ENCODE results near the gene AFF3. TPM values are rescaled to one million over a fixed set of nuclear protein-coding genes. Genes with fewer than 3 reads are reported as not detected.

AFF3 gene
- total and polyA plus RNA-seq, 3 donors from 2014 or later = 18.0 to 34.4 (median 27.1) TPM

- intact Hi-C loops (cut with DNase I; ENCODE audit: low total_unique reads) = no loop called here
- H3K9me3 ChIP-seq = no peaks in the 10 kb centered on the region
- no peak overlapping the region for H3K4me3 ChIP-seq
- no peak for DNase-seq
- no peaks in the 10 kb centered on the region for H3K36me3 ChIP-seq (ENCODE audit: low read depth, missing control alignments)
- TF ChIP-seq CTCF (IDR thresholded peaks at IDR 0.05) (no peak), POLR2A (IDR thresholded peaks at IDR 0.05) (no peak)
- H3K27me3 ChIP-seq = no peaks in the 10 kb centered on the region
- H3K27ac ChIP-seq = no peak overlapping the region
- no peaks in the 10 kb centered on the region for H3K4me1 ChIP-seq
- WGBS, 2 donors = 95 to 96% methylated on average over 22 of the region's 22 CpGs
Measured at GRCh38 chr2:100000915-100001707, 141.3 kb downstream of the AFF3 start.

- intact Hi-C loops (cut with DNase I; ENCODE audit: low total_unique reads) = no loop called here
- no peak for DNase-seq
- no peaks in the 10 kb centered on the region for H3K9me3 ChIP-seq
- no peak overlapping the region for H3K27ac ChIP-seq
- H3K27me3 ChIP-seq = no peaks in the 10 kb centered on the region
- 71 to 83% methylated on average over 12 of the region's 12 CpGs for WGBS, 2 donors
- no peaks in the 10 kb centered on the region for H3K4me1 ChIP-seq
- no peaks in the 10 kb centered on the region for H3K36me3 ChIP-seq (ENCODE audit: low read depth, missing control alignments)
- no peak overlapping the region for H3K4me3 ChIP-seq
- no peak for TF ChIP-seq POLR2A (IDR thresholded peaks at IDR 0.05)
- no peak for TF ChIP-seq CTCF (IDR thresholded peaks at IDR 0.05)
Measured at GRCh38 chr2:99998651-99999320, 143.6 kb downstream of the AFF3 start.

- no peak overlapping the region for H3K4me3 ChIP-seq
- H3K9me3 ChIP-seq = no peaks in the 10 kb centered on the region
- DNase-seq = no peak
- H3K4me1 ChIP-seq = no peaks in the 10 kb centered on the region
- H3K27ac ChIP-seq = no peak overlapping the region
- H3K36me3 ChIP-seq (ENCODE audit: low read depth, missing control alignments) = no peaks in the 10 kb centered on the region
- intact Hi-C loops (cut with DNase I; ENCODE audit: low total_unique reads) = no loop called here
- TF ChIP-seq POLR2A (IDR thresholded peaks at IDR 0.05) (no peak), CTCF (IDR thresholded peaks at IDR 0.05) (no peak)
- 81 to 91% methylated on average over 3 of the region's 3 CpGs for WGBS, 2 donors
- H3K27me3 ChIP-seq = no peaks in the 10 kb centered on the region
Measured at GRCh38 chr2:99989905-99990304, 152.5 kb downstream of the AFF3 start.

GRCh38 chr2:99988599-99988998 lies 153.8 kb downstream of the AFF3 start:
- intact Hi-C loops (cut with DNase I; ENCODE audit: low total_unique reads) = no loop called here
- H3K27me3 ChIP-seq = no peaks in the 10 kb centered on the region
- no peaks in the 10 kb centered on the region for H3K36me3 ChIP-seq (ENCODE audit: low read depth, missing control alignments)
- peaks cover 5% of the 10 kb centered on the region for H3K4me1 ChIP-seq
- no peak overlapping the region for H3K27ac ChIP-seq
- DNase-seq = no peak
- WGBS, 2 donors = 49 to 54% methylated on average over 3 of the region's 3 CpGs
- no peak overlapping the region for H3K4me3 ChIP-seq
- no peaks in the 10 kb centered on the region for H3K9me3 ChIP-seq
- no peak for TF ChIP-seq POLR2A (IDR thresholded peaks at IDR 0.05)
- TF ChIP-seq CTCF (IDR thresholded peaks at IDR 0.05) = no peak
